Stimulated activated CD4-positive, alpha-beta T cell treated with anti-CD3 and anti-CD28 coated beads, Interleukin-1b, Interleukin-23, amount 100 ng/mL, for 24 hours (primary cell): ENCODE measurements around the gene EPDR1.
"Not testable (repeated sequence)": the region's sequence is repeated elsewhere in the genome, so short reads cannot be mapped to it uniquely, and the experiment has no call there.

ENCODE experiments used
- DNase-seq, 4 experiments: peaks; one replicate each; pipeline ENCODE4 v3.0.0-alpha.2; 2020; ENCODE audit warnings: low read depth in 4 of 4, low spot score in 1 of 4

Gene EPDR1

GRCh38 chr7:37927773-37928444, 7.5 kb downstream of the EPDR1 start:
- DNase-seq = no peak

DNA sequence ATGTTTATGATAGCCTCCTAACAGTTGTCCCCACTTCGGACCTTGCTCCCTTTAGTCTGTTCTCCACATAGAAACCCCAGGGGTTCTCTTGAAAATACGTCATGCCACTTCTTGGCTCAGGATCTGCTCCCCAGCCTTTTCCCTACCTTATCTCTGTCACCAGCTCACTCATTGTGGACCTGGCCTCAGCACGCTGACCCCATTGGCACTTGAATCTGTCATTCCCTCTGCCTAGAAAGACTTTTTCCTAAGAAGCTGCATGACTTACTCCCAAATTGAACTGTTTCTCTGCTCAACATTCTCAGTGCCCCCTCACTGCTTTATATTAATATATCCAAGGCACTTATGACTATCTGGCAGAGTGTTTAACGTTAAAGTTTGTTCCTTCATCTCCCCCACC, 8.4 kb downstream of the EPDR1 start:
- no peak for DNase-seq

- no peak for DNase-seq
These were observed 9.9 kb downstream of the EPDR1 start for GRCh38 chr7:37930226-37930948.

DNA sequence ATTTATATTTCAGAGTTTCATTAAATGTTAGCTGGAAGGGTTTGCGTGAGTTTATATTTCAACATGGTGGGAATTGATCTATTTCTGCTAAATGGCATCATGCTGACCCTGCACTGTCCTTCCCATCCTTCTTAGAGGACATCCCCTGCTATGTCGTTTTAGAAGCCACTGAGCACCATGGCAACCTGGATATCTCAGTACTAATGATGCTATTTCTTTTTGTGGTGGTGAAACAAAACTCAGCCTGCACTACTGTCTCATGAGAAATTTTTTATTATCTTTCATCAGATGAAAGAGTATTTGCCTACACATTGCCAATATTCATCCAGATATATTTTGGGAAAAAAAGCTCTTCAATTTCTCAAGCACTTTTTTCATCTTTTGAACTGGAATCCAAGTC, 12.1 kb downstream of the EPDR1 start:
- DNase-seq = no peak

DNA sequence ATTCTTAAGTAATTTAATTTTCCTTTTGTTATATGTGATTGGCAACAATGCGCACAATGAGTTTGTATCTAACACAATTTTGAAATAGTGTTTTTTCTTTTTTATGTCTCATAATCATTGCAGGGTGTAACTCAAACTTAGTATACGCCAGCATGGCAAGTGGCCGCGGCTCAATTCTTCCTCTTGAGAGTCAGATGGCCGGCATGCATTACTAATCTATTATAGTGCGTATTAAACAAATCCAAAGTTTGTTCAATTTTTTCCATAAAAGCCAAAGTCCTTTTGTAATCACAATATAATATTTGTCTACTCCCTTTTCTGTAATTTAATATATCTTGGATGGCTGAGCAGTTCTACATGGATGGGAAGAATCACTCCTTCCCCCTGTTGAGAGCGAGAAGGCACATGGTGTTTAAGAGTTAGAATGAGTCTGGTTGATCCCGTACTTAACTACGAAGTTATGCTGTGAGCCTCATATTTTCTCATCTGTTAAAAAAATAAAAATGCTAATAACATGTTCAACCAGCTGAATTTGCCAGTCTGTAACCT, 12.7 kb downstream of the EPDR1 start:
- DNase-seq = no peak

GRCh38 chr7:37942934-37943610, 22.6 kb downstream of the EPDR1 start:
- no peak for DNase-seq

GRCh38 chr7:37943905-37944736, 23.7 kb downstream of the EPDR1 start:
- DNase-seq = no peak

GRCh38 chr7:37944737-37945054, 24.3 kb downstream of the EPDR1 start:
- no peak for DNase-seq

DNA sequence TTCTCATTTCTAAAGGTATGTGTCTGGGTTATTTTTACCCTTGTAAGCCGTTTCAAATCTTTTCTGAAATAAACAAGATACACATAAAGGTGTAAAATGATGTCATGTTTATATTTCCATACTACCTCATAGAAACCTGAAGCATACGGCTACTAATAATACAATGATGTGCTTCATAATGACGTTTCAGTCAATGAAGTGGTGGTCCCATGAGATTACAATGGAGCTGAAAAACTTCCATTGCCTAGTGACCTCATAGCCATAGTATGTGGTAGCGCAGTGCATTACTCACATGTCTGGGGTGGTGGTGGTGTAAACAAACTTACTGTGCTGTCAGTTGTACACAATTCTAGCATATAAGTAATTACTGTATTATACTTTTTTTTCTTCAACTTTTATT, 24.9 kb downstream of the EPDR1 start:
- DNase-seq = no peak

- no peak for DNase-seq
These were observed 26.9 kb downstream of the EPDR1 start for GRCh38 chr7:37947138-37947940.

- no peak for DNase-seq
These were observed 27.4 kb downstream of the EPDR1 start for GRCh38 chr7:37947941-37948210.

- DNase-seq = no peak
These were observed 31.8 kb downstream of the EPDR1 start for GRCh38 chr7:37952240-37952639.

DNA sequence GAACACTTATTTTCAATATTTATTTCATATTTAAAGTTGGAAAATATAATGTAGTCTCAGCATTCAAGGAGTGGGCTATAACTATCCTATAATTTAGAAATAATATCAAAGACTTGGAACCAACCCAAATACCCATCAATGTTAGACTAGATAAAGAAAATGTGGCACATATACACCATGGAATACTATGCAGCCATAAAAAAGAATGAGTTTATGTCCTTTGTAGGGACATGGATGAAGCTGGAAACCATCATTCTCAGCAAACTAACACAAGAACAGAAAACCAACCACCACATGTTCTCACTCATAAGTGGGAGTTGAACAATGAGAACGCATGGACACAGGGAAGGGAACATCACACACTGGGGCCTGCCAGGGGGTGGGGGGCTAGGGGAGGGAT, 33.8 kb downstream of the EPDR1 start:
- not testable (repeated sequence) for DNase-seq

DNA sequence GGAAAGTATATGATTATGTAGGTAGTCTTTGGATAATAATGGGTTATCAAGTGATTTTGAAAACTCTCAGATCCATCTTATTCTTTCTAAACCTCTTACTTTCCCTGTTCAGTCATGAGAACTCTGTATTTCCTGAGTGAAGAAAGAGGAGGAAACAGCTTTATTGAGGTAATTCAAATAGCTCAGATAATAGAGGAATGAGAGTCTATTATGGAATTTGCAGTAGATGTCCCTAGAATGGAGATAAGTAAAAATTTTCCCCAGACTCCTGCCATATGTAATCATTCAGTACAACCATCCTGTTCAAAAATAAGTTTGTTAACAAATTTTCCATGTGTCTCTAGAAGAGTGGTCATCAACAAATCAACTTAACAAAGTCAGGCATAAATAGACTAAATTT, 36.4 kb downstream of the EPDR1 start:
- no peak for DNase-seq

GRCh38 chr7:37957221-37957970, 37.0 kb downstream of the EPDR1 start:
- DNase-seq = no peak

GRCh38 chr7:37960483-37960882, 40.0 kb downstream of the EPDR1 start:
- no peak for DNase-seq

- DNase-seq = no peak
These were observed 40.8 kb downstream of the EPDR1 start for GRCh38 chr7:37961251-37961650.

GRCh38 chr7:37964196-37964595, 43.8 kb downstream of the EPDR1 start:
- no peak for DNase-seq

DNA sequence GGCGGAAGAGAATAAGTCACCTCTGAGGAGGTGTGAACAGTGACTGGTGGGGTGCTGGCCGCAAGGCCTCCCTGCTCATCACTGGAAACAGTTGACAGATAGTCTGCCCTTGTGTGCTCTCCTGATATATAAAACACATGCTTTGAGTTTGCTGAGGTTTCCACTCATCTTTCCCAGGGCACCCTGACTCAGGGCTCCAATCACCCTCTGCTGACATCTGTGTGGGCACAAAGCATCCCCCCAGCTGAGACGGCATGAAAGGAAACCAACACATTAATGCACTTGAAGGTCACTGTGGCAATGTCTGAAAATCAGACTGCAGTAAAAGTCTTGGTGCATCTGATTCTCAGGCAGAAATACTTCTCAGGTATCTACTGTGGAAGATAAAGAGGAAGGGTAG, 49.8 kb downstream of the EPDR1 start:
- DNase-seq = no peak

DNA sequence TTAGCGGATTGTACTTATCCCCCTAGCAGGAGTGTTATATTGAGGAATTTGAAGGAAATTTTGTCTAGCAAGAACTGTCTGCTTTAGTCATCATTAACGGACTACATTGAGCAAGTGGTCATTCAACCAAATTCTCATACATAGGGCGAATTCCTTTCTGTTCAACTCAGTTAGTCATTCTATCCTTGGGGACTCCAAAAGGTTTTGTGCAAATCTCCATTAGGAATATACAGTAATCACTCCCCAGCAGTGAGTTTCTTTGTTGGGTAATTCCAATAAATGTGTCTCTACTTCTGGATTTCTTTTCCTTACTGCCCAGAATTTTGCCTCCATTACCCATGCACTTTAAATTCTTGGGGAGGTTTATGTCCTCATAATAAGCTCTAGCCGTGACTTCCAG, 51.1 kb downstream of the EPDR1 start:
- DNase-seq = no peak
